Transverse colon (tissue), 4 donors: Measurements from ENCODE around the gene NEURL1. TPM values are rescaled to one million over a fixed set of nuclear protein-coding genes. Genes with fewer than 3 reads are reported as not detected.

Source experiments
- DNase-seq: peaks from one replicate; pipeline ENCODE4 v3.0.0-alpha.2; 2019
- H3K27ac ChIP-seq, 4 donors: fragments of 200-600 bp; sonication (generic); 2 replicates each; pipeline ENCODE4 v1.5.1; 2016 to 2018; ENCODE audit warnings: inconsistent platforms in 4 of 4
- H3K27me3 ChIP-seq: fragments of 200-600 bp; sonication (generic); 2 replicates; pipeline ENCODE4 v1.5.1; 2017; ENCODE audit warnings: inconsistent platforms
- H3K36me3 ChIP-seq, 4 donors: fragments of 200-600 bp; sonication (generic); 2 replicates each; pipeline ENCODE4 v1.5.1; 2017 to 2019; ENCODE audit warnings: inconsistent platforms in 4 of 4
- H3K4me1 ChIP-seq, 4 donors: fragments of 200-600 bp; sonication (generic); 2 replicates each; pipeline ENCODE4 v1.5.1; 2017 to 2020; ENCODE audit warnings: inconsistent platforms in 4 of 4
- H3K4me3 ChIP-seq, 4 donors: fragments of 200-600 bp; sonication (generic); 1 replicate in 1 of 4; 2 replicates in 3 of 4; pipeline versions ENCODE4 v1.5.1 to v1.6.1; 2017 to 2019; ENCODE audit warnings: inconsistent platforms in 4 of 4
- H3K9me3 ChIP-seq, 2 donors: fragments of 200-600 bp; sonication (generic); 2 replicates each; pipeline ENCODE4 v1.5.1; 2017 to 2019; ENCODE audit warnings: inconsistent platforms in 2 of 2
- EP300 ChIP-seq: sonication (generic); formaldehyde crosslinking; IDR thresholded peaks from one replicate; pipeline ENCODE4 v1.6.1; 2017; ENCODE audit warnings: antibody characterized with exemption, low read depth
- POLR2A ChIP-seq: fragments of 450-650 bp; IDR thresholded peaks from one replicate; pipeline ENCODE4 v1.6.1; 2016; ENCODE audit warnings: antibody characterized with exemption, mild to moderate bottlenecking, moderate library complexity
- POLR2AphosphoS5 ChIP-seq, 3 donors: sonication (generic); formaldehyde crosslinking; IDR thresholded peaks; one replicate each; pipeline ENCODE4 v1.6.1; 2016; ENCODE audit warnings: antibody characterized with exemption in 3 of 3
- WGBS, 2 donors: methylation state at CpG; one replicate each; pipeline ENCODE4 v1.1.5; 2018; ENCODE audit warnings: low coverage in 1 of 2; 5-methylcytosine and 5-hydroxymethylcytosine counted together
- in situ Hi-C, 4 donors: fragments of 200-750 bp; cut with MboI; loops; one replicate each; pipeline versions ENCODE4 v1.15.0 to v1.15.1; 2017; ENCODE audit warnings: low sequenced_read_pairs in 3 of 4, low pct_ligation_motif_present in 1 of 4, low pct_unique_long_range_greater_than_20kb in 1 of 4
- intact Hi-C: fragments of 100-400 bp; cut with DNase I; formaldehyde crosslinking; loops from one replicate; pipeline ENCODE4 v1.15.1; 2023; ENCODE audit warnings: low total_unique reads
- total RNA-seq, 4 donors: library from RNA; depleted of rRNA; stranded (reverse); fragments of >200 nt; gene quantifications; one replicate each; pipeline ENCODE4 v1.1.0, GENCODE V29; 2016
- TF ChIP-seq, protein P1 (sequence below), 5 experiments: fragments of 200-600 bp in 3 of 5; fragments of 450-650 bp in 2 of 5; sonication (generic) in 3 of 5; IDR thresholded peaks; 1 replicate in 2 of 5; 2 replicates in 3 of 5; pipeline ENCODE4 v1.5.1; 2016 to 2017; ENCODE audit warnings: antibody characterized with exemption in 5 of 5, inconsistent platforms in 3 of 5, mild to moderate bottlenecking in 2 of 5, moderate library complexity in 1 of 5

NEURL1 gene, protein sequence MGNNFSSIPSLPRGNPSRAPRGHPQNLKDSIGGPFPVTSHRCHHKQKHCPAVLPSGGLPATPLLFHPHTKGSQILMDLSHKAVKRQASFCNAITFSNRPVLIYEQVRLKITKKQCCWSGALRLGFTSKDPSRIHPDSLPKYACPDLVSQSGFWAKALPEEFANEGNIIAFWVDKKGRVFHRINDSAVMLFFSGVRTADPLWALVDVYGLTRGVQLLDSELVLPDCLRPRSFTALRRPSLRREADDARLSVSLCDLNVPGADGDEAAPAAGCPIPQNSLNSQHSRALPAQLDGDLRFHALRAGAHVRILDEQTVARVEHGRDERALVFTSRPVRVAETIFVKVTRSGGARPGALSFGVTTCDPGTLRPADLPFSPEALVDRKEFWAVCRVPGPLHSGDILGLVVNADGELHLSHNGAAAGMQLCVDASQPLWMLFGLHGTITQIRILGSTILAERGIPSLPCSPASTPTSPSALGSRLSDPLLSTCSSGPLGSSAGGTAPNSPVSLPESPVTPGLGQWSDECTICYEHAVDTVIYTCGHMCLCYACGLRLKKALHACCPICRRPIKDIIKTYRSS
- total RNA-seq, result 100 to 1,000 TPM in 1 of 4 donors, 10 to 100 TPM in 3; 36.7 to 177 (median 55.8) TPM

- intact Hi-C loops, result no loop called here
- WGBS, 2 donors, result 5% methylated on average over 33 of the region's 65 CpGs; no CpG with 5 or more reads in 1 of the 2 donors
- H3K4me1 ChIP-seq, result peaks cover 5 to 24% (median 12%) of the 10 kb centered on the region in 4 donors
- H3K27me3 ChIP-seq, result peaks cover 42% of the 10 kb centered on the region
- H3K27ac ChIP-seq, result peak within 1 kb of the TSS in 1 of 4 donors; percentile 32
- TF ChIP-seq EP300, result no peak
- TF ChIP-seq, protein P1, sequence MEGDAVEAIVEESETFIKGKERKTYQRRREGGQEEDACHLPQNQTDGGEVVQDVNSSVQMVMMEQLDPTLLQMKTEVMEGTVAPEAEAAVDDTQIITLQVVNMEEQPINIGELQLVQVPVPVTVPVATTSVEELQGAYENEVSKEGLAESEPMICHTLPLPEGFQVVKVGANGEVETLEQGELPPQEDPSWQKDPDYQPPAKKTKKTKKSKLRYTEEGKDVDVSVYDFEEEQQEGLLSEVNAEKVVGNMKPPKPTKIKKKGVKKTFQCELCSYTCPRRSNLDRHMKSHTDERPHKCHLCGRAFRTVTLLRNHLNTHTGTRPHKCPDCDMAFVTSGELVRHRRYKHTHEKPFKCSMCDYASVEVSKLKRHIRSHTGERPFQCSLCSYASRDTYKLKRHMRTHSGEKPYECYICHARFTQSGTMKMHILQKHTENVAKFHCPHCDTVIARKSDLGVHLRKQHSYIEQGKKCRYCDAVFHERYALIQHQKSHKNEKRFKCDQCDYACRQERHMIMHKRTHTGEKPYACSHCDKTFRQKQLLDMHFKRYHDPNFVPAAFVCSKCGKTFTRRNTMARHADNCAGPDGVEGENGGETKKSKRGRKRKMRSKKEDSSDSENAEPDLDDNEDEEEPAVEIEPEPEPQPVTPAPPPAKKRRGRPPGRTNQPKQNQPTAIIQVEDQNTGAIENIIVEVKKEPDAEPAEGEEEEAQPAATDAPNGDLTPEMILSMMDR (IDR thresholded peaks at IDR 0.05), result no peak
- TF ChIP-seq POLR2A, result no peak
- TF ChIP-seq POLR2AphosphoS5 (IDR thresholded peaks at IDR 0.05), result no peak
- H3K36me3 ChIP-seq, result no peaks in the 10 kb centered on the region
- no peak for DNase-seq
- H3K9me3 ChIP-seq, result no peaks in the 10 kb centered on the region
- H3K4me3 ChIP-seq, result peak within 1 kb of the TSS; percentile 35 to 64 (median 54)
- in situ Hi-C loops, result no loop called here
Observed at GRCh38 chr10:103493362-103493915, at the start of gene NEURL1. TSS of gene NEURL1 (plus strand) at chr10:103493705. CDS start at chr10:103494388, 683 bp downstream.

DNA sequence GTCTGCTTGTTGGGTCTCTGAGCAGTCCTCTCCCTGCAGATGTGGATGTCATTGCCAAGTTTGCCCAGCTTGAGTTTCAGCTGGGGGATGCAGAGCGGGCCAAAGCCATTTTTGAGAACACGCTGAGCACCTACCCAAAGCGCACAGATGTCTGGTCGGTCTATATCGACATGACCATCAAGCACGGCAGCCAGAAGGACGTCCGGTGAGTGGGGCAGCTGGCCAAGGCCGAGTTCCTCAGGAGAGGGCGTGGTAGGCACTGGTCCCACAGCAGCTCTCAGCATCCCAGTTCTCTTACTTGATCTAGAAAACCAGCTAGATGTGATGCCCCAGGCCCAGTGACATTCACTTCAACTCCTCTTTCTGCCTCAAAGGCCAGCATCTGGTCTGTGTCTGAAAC lies 49.0 kb upstream of the NEURL1 start:
- 63% methylated on average over 9 of the region's 10 CpGs; no CpG with 5 or more reads in 1 of the 2 donors for WGBS, 2 donors
- intact Hi-C loops (no loop called here), in situ Hi-C loops (no loop called here)
- H3K9me3 ChIP-seq, result no peaks in the 10 kb centered on the region
- peaks cover 0 to 44% (median 6%) of the 10 kb centered on the region in 4 donors for H3K36me3 ChIP-seq
- no peaks in the 10 kb centered on the region for H3K27me3 ChIP-seq
- H3K4me1 ChIP-seq, result peaks cover 4 to 33% (median 7%) of the 10 kb centered on the region in 4 donors
- H3K27ac ChIP-seq, result no peak overlapping the region
- TF ChIP-seq, protein P1 (IDR thresholded peaks at IDR 0.05), result no peak
- TF ChIP-seq EP300 (no peak), POLR2AphosphoS5 (IDR thresholded peaks at IDR 0.05) (no peak), POLR2A (no peak)
- H3K4me3 ChIP-seq, result no peak overlapping the region
- no peak for DNase-seq

DNA sequence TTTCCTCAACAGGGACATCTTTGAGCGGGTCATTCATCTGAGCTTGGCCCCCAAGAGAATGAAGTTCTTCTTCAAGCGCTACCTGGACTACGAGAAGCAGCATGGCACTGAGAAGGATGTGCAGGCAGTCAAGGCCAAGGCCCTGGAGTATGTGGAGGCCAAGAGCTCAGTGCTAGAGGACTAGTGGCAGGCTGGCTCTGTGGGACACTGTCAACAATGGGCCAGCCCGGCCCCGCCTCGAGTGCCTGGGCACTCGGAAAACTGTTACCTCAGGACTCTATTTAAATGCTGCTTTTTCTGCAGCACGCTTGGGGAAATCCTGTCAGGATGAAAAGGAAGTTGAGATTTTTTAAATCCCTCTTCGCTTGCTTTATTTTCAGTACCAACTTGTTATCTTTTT lies 48.1 kb upstream of the NEURL1 start:
- Histone ChIP-seq H3K36me3 (peaks cover 0 to 40% (median 2%) of the 10 kb centered on the region in 4 donors), H3K27me3 (no peaks in the 10 kb centered on the region), H3K27ac (peak overlapping the region; percentile 60 to 85 (median 72)), H3K9me3 (no peaks in the 10 kb centered on the region), H3K4me3 (no peak overlapping the region), H3K4me1 (peaks cover 7 to 42% (median 9%) of the 10 kb centered on the region in 4 donors)
- in situ Hi-C loops (no loop called here), intact Hi-C loops (no loop called here)
- 87 to 90% methylated on average over 2 to 9 of the region's 9 CpGs for WGBS, 2 donors
- no peak for DNase-seq
- TF ChIP-seq EP300, result no peak
- TF ChIP-seq, protein P1 (IDR thresholded peaks at IDR 0.05), result no peak
- no peak for TF ChIP-seq POLR2AphosphoS5 (IDR thresholded peaks at IDR 0.05)
- TF ChIP-seq POLR2A, result no peak
